SK-N-SH treated with all-trans-retinoic acid at 6 μM for 48 hours (cell line): ENCODE data around the gene APBB1IP.

Experiments used
- ATAC-seq: fragments of 200-7000 bp; cut with Tn5 transposase; 3 replicates; pipeline ENCODE4 v1.9.1; 2020; ENCODE audit warnings: mild to moderate bottlenecking, moderate library complexity
- ESRRG ChIP-seq: fragments of 250-450 bp; sonication (Bioruptor Pico); IDR thresholded peaks from 2 replicates; pipeline ENCODE4 v1.6.1; 2021; ENCODE audit warnings: mild to moderate bottlenecking
- GLIS3 ChIP-seq: fragments of 250-450 bp; sonication (Bioruptor Pico); IDR thresholded peaks from 2 replicates; pipeline ENCODE4 v1.5.0; 2020; ENCODE audit warnings: mild to moderate bottlenecking, moderate library complexity
- ISL1 ChIP-seq: fragments of 250-450 bp; sonication (Bioruptor Pico); IDR thresholded peaks from 2 replicates; pipeline ENCODE4 v2.1.2; 2022; ENCODE audit warnings: mild to moderate bottlenecking, moderate library complexity
- PATZ1 ChIP-seq: fragments of 250-450 bp; sonication (Bioruptor Pico); IDR thresholded peaks from 2 replicates; pipeline ENCODE4 v1.8.0; 2020; ENCODE audit warnings: mild to moderate bottlenecking, moderate library complexity, borderline replicate concordance
- POU6F1 ChIP-seq: fragments of 250-450 bp; sonication (Bioruptor Pico); IDR thresholded peaks from 2 replicates; pipeline ENCODE4 v1.8.0; 2021; ENCODE audit warnings: low read depth, mild to moderate bottlenecking, moderate library complexity, borderline replicate concordance
- PPARA ChIP-seq: fragments of 250-450 bp; sonication (Bioruptor Pico); IDR thresholded peaks from 2 replicates; pipeline ENCODE4 v1.5.0; 2020; ENCODE audit warnings: mild to moderate bottlenecking, borderline replicate concordance
- SNAI2 ChIP-seq: fragments of 250-450 bp; sonication (Bioruptor Pico); IDR thresholded peaks from 2 replicates; pipeline ENCODE4 v1.5.0; 2020; ENCODE audit warnings: mild to moderate bottlenecking, moderate library complexity
- TCF4 ChIP-seq: fragments of 250-450 bp; sonication (Bioruptor Pico); IDR thresholded peaks from 2 replicates; pipeline ENCODE4 v1.8.0; 2021; ENCODE audit warnings: mild to moderate bottlenecking, moderate library complexity, borderline replicate concordance
- TOX ChIP-seq: fragments of 250-450 bp; sonication (Bioruptor Pico); IDR thresholded peaks from 2 replicates; pipeline ENCODE4 v1.8.0; 2021; ENCODE audit warnings: mild to moderate bottlenecking, moderate library complexity, borderline replicate concordance
- TSHZ2 ChIP-seq: fragments of 250-450 bp; sonication (Bioruptor Pico); IDR thresholded peaks from 2 replicates; pipeline ENCODE4 v1.5.0; 2020; ENCODE audit warnings: mild to moderate bottlenecking, moderate library complexity
- ZFP3 ChIP-seq: fragments of 250-450 bp; sonication (Bioruptor Pico); IDR thresholded peaks from 2 replicates; pipeline ENCODE4 v1.5.0; 2020; ENCODE audit warnings: mild to moderate bottlenecking, moderate library complexity
- ZFP30 ChIP-seq: fragments of 450-650 bp; formaldehyde crosslinking; IDR thresholded peaks from 2 replicates; pipeline ENCODE4 v1.5.0; 2022; ENCODE audit warnings: mild to moderate bottlenecking, moderate library complexity
- ZNF565 ChIP-seq: fragments of 450-650 bp; formaldehyde crosslinking; conservative IDR thresholded peaks from 2 replicates; pipeline ENCODE4 v1.5.0; 2020; ENCODE audit warnings: low read depth, mild to moderate bottlenecking, moderate library complexity
- ZNF70 ChIP-seq: fragments of 450-650 bp; formaldehyde crosslinking; IDR thresholded peaks from 2 replicates; pipeline ENCODE4 v1.5.0; 2020; ENCODE audit warnings: mild to moderate bottlenecking, moderate library complexity
- ZNF8 ChIP-seq: fragments of 450-650 bp; formaldehyde crosslinking; IDR thresholded peaks from 2 replicates; pipeline ENCODE4 v1.5.0; 2020; ENCODE audit warnings: mild to moderate bottlenecking, moderate library complexity
- TF ChIP-seq, protein P1 (sequence below): fragments of 250-450 bp; sonication (Bioruptor Pico); IDR thresholded peaks from 2 replicates; pipeline ENCODE4 v1.5.1; 2020; ENCODE audit warnings: low read depth, mild to moderate bottlenecking, moderate library complexity

APBB1IP gene

GRCh38 chr10:26544932-26545331 lies 106.8 kb downstream of the APBB1IP start:
- no peak for ATAC-seq

DNA sequence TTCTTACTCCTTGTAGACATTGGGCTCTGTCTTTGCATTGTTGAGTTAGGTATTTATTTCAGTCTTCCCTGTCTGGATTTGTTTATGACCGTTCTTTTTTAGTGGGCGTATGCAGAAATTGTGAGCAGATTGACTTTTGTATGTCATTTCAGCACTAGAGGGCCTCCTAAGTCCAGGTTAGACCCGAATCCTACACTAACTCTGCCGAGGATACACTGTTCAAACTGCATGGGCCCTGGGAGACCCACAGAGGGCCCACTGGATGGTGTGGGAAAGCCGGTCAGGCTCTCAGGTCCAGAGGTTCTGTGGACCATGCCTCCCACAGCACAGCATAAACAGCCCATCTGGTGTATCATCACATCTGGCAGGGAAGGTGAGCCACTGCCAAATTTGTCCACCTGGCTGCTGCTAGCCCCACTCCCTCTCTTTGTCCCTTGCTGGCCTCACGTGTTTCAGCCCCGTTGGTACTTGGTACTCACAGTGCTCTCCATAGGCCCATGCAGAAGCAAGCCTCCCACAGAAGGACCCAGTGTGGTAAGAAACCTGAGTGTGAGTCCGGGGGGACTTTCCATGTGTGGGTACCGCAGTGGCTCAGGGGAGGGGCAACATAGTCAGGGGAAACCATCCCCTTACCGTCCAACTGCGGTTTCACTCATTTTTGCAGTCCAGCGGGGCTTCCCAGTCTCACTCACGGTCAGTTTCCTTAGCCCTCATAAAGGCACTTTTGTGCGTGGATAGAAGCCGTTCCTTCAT lies 112.8 kb downstream of the APBB1IP start:
- peak; percentile 47; the same call in 1 of the 3 replicates for ATAC-seq
- TF ChIP-seq TSHZ2 (no peak), ZFP3 (CRISPR knock-in tag) (no peak), SNAI2 (CRISPR knock-in tag) (no peak), ESRRG (CRISPR knock-in tag) (no peak), TCF4 (CRISPR knock-in tag) (no peak), ZFP30 (CRISPR knock-in tag) (no peak), PATZ1 (CRISPR knock-in tag) (no peak), GLIS3 (CRISPR knock-in tag) (no peak), POU6F1 (no peak), PPARA (CRISPR knock-in tag) (no peak), ISL1 (CRISPR knock-in tag) (no peak), ZNF8 (CRISPR knock-in tag) (no peak), TOX (no peak)
- TF ChIP-seq, protein P1, sequence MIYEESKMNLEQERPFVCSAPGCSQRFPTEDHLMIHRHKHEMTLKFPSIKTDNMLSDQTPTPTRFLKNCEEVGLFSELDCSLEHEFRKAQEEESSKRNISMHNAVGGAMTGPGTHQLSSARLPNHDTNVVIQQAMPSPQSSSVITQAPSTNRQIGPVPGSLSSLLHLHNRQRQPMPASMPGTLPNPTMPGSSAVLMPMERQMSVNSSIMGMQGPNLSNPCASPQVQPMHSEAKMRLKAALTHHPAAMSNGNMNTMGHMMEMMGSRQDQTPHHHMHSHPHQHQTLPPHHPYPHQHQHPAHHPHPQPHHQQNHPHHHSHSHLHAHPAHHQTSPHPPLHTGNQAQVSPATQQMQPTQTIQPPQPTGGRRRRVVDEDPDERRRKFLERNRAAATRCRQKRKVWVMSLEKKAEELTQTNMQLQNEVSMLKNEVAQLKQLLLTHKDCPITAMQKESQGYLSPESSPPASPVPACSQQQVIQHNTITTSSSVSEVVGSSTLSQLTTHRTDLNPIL (CRISPR knock-in tag): no peak

More at GRCh38 chr10:26544932-26545331, 106.8 kb downstream of the APBB1IP start:
- no peak for TF ChIP-seq PPARA (CRISPR knock-in tag)
- TF ChIP-seq ZFP3 (CRISPR knock-in tag): no peak
- TF ChIP-seq ZNF70 (CRISPR knock-in tag): no peak
- no peak for TF ChIP-seq POU6F1
- TF ChIP-seq SNAI2 (CRISPR knock-in tag): no peak
- no peak for TF ChIP-seq ZNF565 (CRISPR knock-in tag)
- no peak for TF ChIP-seq PATZ1 (CRISPR knock-in tag)
- TF ChIP-seq TCF4 (CRISPR knock-in tag): no peak
- TF ChIP-seq, all 23 proteins: peak for 0

- ATAC-seq: no peak
- no peak for TF ChIP-seq TCF4 (CRISPR knock-in tag)
These were observed 116.1 kb downstream of the APBB1IP start for GRCh38 chr10:26554246-26554645.
